ENCODE measurements around the gene CALM3.

GRCh38 chr19:46552891-46553290 is 48.2 kb upstream of the CALM3 start:
- TF ChIP-seq TARDBP (IDR thresholded peaks at IDR 0.05) = no peak
- no peak for TF ChIP-seq SUZ12 (IDR thresholded peaks at IDR 0.05)
- TF ChIP-seq SP1 (IDR thresholded peaks at IDR 0.05) = no peak
- TF ChIP-seq ELF4 (IDR thresholded peaks at IDR 0.05) = no peak
- TF ChIP-seq, protein P1, sequence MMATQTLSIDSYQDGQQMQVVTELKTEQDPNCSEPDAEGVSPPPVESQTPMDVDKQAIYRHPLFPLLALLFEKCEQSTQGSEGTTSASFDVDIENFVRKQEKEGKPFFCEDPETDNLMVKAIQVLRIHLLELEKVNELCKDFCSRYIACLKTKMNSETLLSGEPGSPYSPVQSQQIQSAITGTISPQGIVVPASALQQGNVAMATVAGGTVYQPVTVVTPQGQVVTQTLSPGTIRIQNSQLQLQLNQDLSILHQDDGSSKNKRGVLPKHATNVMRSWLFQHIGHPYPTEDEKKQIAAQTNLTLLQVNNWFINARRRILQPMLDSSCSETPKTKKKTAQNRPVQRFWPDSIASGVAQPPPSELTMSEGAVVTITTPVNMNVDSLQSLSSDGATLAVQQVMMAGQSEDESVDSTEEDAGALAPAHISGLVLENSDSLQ (IDR thresholded peaks at IDR 0.05) = no peak

Measured in HEK293T (cell line).